IMR-90 (cell line): Measurements from ENCODE around the gene MED17. TPM values are rescaled to one million over a fixed set of nuclear protein-coding genes. Genes with fewer than 3 reads are reported as not detected.

Source experiments
- ATAC-seq: fragments of 200-7000 bp; cut with Tn5 transposase; 2 replicates; pipeline ENCODE4 v1.9.1; 2020; ENCODE audit warnings: low read depth, mild to moderate bottlenecking, moderate library complexity
- BruUV-seq: library from RNA; stranded (reverse); fragments of 400-500 nt; replicated peaks from 2 replicates; lab custom pipeline; 2021; lab: Mats Ljungman, UMichigan
- CTCF ChIA-PET: fragments of 300-600 bp; formaldehyde crosslinking; extraction: SDS; loops from one replicate; lab custom pipeline; 2021; ENCODE audit warnings: antibody characterized with exemption; lab: Yijun Ruan, JAX
- POLR2A ChIA-PET: fragments of 300-600 bp; sonication (Branson Sonifier 250); formaldehyde crosslinking; loops from one replicate; lab custom pipeline; 2022; ENCODE audit warnings: antibody characterized with exemption; ENCODE audit not compliant: unreplicated experiment; lab: Charles Lee
- DNase-seq: peaks from one replicate; pipeline ENCODE4 v3.0.0; 2013
- H2AFZ ChIP-seq: replicated peaks from 2 replicates; pipeline ENCODE3; 2013; ENCODE audit warnings: low read length, mild to moderate bottlenecking; ENCODE audit not compliant: poor library complexity
- H2AK5ac ChIP-seq: 2 replicates; pipeline ENCODE4 v1.6.1; 2013; ENCODE audit warnings: low read depth, low read length, inconsistent platforms
- H2AK9ac ChIP-seq: replicated peaks from 2 replicates; pipeline ENCODE3; 2013; ENCODE audit warnings: mild to moderate bottlenecking, low read depth, low read length, moderate library complexity; ENCODE audit not compliant: poor library complexity
- H2BK120ac ChIP-seq: 2 replicates; pipeline ENCODE4 v1.6.1; 2013; ENCODE audit warnings: low read depth, low read length, inconsistent platforms
- H2BK15ac ChIP-seq: 3 replicates; pipeline ENCODE4 v1.6.1; 2013; ENCODE audit warnings: low read depth, low read length, inconsistent platforms
- H2BK20ac ChIP-seq: 2 replicates; pipeline ENCODE4 v1.6.1; 2013; ENCODE audit warnings: low read depth, mild to moderate bottlenecking, inconsistent platforms, low read length, moderate library complexity
- H2BK5ac ChIP-seq: 2 replicates; pipeline ENCODE4 v1.6.1; 2013; ENCODE audit warnings: mild to moderate bottlenecking, low read depth, low read length, inconsistent platforms; ENCODE audit not compliant: poor library complexity, severe bottlenecking
- H3K14ac ChIP-seq: replicated peaks from 2 replicates; pipeline ENCODE4 v1.6.1; 2013; ENCODE audit warnings: low read depth, low read length, inconsistent platforms
- H3K18ac ChIP-seq: 2 replicates; pipeline ENCODE4 v1.6.1; 2013; ENCODE audit warnings: low read depth, low read length, control low read depth
- H3K23ac ChIP-seq: 2 replicates; pipeline ENCODE4 v1.6.1; 2013; ENCODE audit warnings: low read depth, low read length, inconsistent platforms
- H3K27ac ChIP-seq: 2 replicates; pipeline ENCODE4 v1.5.1; 2013; ENCODE audit warnings: mild to moderate bottlenecking, control low read depth, low read length; ENCODE audit not compliant: insufficient read depth
- H3K27me3 ChIP-seq: 2 replicates; pipeline ENCODE4 v1.6.1; 2013; ENCODE audit warnings: low read length; ENCODE audit not compliant: control insufficient read depth, insufficient read depth
- H3K36me3 ChIP-seq: 2 replicates; pipeline ENCODE4 v1.6.1; 2013; ENCODE audit warnings: low read length, mixed read lengths; ENCODE audit not compliant: control insufficient read depth, insufficient read depth
- H3K4ac ChIP-seq: 2 replicates; pipeline ENCODE4 v1.6.1; 2013; ENCODE audit warnings: low read depth, low read length, inconsistent platforms
- H3K4me1 ChIP-seq: 2 replicates; pipeline ENCODE4 v1.6.1; 2013; ENCODE audit warnings: low read length, mixed read lengths; ENCODE audit not compliant: control insufficient read depth, insufficient read depth
- H3K4me2 ChIP-seq: 2 replicates; pipeline ENCODE4 v1.6.1; 2013; ENCODE audit warnings: low read depth, mild to moderate bottlenecking, control low read depth, low read length, moderate library complexity
- H3K4me3 ChIP-seq: 2 replicates; pipeline ENCODE4 v1.5.1; 2013; ENCODE audit warnings: low read depth, mild to moderate bottlenecking, control low read depth, low read length, moderate library complexity; ENCODE audit not compliant: insufficient read depth
- H3K56ac ChIP-seq: 2 replicates; pipeline ENCODE4 v1.6.1; 2013; ENCODE audit warnings: low read length, inconsistent platforms; ENCODE audit not compliant: insufficient read depth; ENCODE audit errors: extremely low read depth
- H3K79me1 ChIP-seq, 2 experiments: 2 replicates each; pipeline ENCODE4 v1.6.1; 2013; ENCODE audit warnings: low read length in 2 of 2, inconsistent platforms in 1 of 2, low read depth in 1 of 2
- H3K9ac ChIP-seq: 2 replicates; pipeline ENCODE4 v1.6.1; 2013; ENCODE audit warnings: low read depth, low read length, control low read depth
- H3K9me1 ChIP-seq: 2 replicates; pipeline ENCODE4 v1.6.1; 2013; ENCODE audit warnings: low read length, inconsistent platforms; ENCODE audit not compliant: insufficient read depth
- H3K9me3 ChIP-seq: 2 replicates; pipeline ENCODE4 v1.6.1; 2013; ENCODE audit warnings: low read length; ENCODE audit not compliant: control insufficient read depth, insufficient read depth
- H4K20me1 ChIP-seq: 2 replicates; pipeline ENCODE4 v1.6.1; 2013; ENCODE audit warnings: low read length, inconsistent platforms; ENCODE audit not compliant: insufficient read depth
- H4K5ac ChIP-seq: 2 replicates; pipeline ENCODE4 v1.6.1; 2013; ENCODE audit warnings: mild to moderate bottlenecking, low read depth, low read length, control low read depth
- H4K8ac ChIP-seq, 2 experiments: 2 replicates each; pipeline ENCODE4 v1.6.1; 2013; ENCODE audit warnings: low read depth in 2 of 2, low read length in 2 of 2, control low read depth in 1 of 2, inconsistent platforms in 1 of 2
- H4K91ac ChIP-seq: 2 replicates; pipeline ENCODE4 v1.6.1; 2013; ENCODE audit warnings: low read depth, low read length, inconsistent platforms; ENCODE audit not compliant: insufficient read depth
- BHLHE40 ChIP-seq: fragments of 150-350 bp; IDR thresholded peaks from 2 replicates; pipeline ENCODE4 v1.6.1; 2016; ENCODE audit warnings: mild to moderate bottlenecking, low read depth, low read length
- CHD1 ChIP-seq: IDR thresholded peaks from 2 replicates; pipeline ENCODE4 v1.6.1; 2012; ENCODE audit warnings: low read depth, low read length, improper control_type of control experiment
- FOS ChIP-seq: fragments of 150-350 bp; IDR thresholded peaks from 2 replicates; pipeline ENCODE4 v1.6.1; 2016; ENCODE audit warnings: low read depth, low read length
- MAFK ChIP-seq: IDR thresholded peaks from 2 replicates; pipeline ENCODE4 v1.6.1; 2012; ENCODE audit warnings: low read depth, low read length, improper control_type of control experiment
- MXI1 ChIP-seq: IDR thresholded peaks from 2 replicates; pipeline ENCODE4 v1.6.1; 2012; ENCODE audit warnings: low read depth, mild to moderate bottlenecking, low read length, moderate library complexity, borderline replicate concordance
- POLR2A ChIP-seq: IDR thresholded peaks from 2 replicates; pipeline ENCODE4 v1.6.1; 2012; ENCODE audit warnings: mild to moderate bottlenecking, low read depth, low read length
- RAD21 ChIP-seq: IDR thresholded peaks from 2 replicates; pipeline ENCODE4 v1.6.1; 2012; ENCODE audit warnings: low read length, improper control_type of control experiment
- RCOR1 ChIP-seq: IDR thresholded peaks from 2 replicates; pipeline ENCODE4 v1.6.1; 2012; ENCODE audit warnings: mild to moderate bottlenecking, low read length, improper control_type of control experiment; ENCODE audit not compliant: insufficient replicate concordance
- RFX5 ChIP-seq: IDR thresholded peaks from 2 replicates; pipeline ENCODE4 v1.8.0; 2012; ENCODE audit warnings: low read depth, mild to moderate bottlenecking, low read length, moderate library complexity
- USF2 ChIP-seq: fragments of 150-350 bp; IDR thresholded peaks from 2 replicates; pipeline ENCODE4 v1.6.1; 2017; ENCODE audit warnings: mild to moderate bottlenecking, antibody characterized with exemption, low read length, low read depth
- WGBS, 2 experiments: methylation state at CpG; one replicate each; pipeline versions ENCODE4 v1.1.5 to v1.1.7; 2013; ENCODE audit warnings: missing lambda C conversion rate in 2 of 2; ENCODE audit not compliant: insufficient read length in 1 of 2; ENCODE audit errors: extremely low coverage in 2 of 2; 5-methylcytosine and 5-hydroxymethylcytosine counted together
- dilution Hi-C: fragments of 300-500 bp; cut with HindIII; formaldehyde crosslinking; loops from one replicate; pipeline ENCODE4 v1.14.3; 2018; ENCODE audit warnings: low sequenced_read_pairs; ENCODE audit not compliant: unreplicated experiment
- in situ Hi-C: fragments of 300-500 bp; cut with MboI; formaldehyde crosslinking; loops from 3 replicates; pipeline ENCODE4 v1.14.3; 2019; ENCODE audit warnings: low sequenced_read_pairs, inconsistent platforms, mixed read lengths
- intact Hi-C: fragments of 100-400 bp; cut with micrococcal nuclease; formaldehyde crosslinking; loops from 2 replicates; pipeline ENCODE4 v1.10.0; 2022
- polyA plus RNA-seq, 3 experiments: library from polyadenylated mRNA; depleted of rRNA; stranded (reverse); fragments of >200 nt; gene quantifications; 2 replicates each; pipeline ENCODE4 v1.2.3, GENCODE V29; 2012; ENCODE audit warnings: low replicate concordance in 1 of 3
- total RNA-seq: library from RNA; depleted of rRNA; stranded (reverse); fragments of >200 nt; gene quantifications from 2 replicates; pipeline ENCODE4 v1.2.3, GENCODE V29; 2012
- TF ChIP-seq, protein P1 (sequence below): conservative IDR thresholded peaks from 2 replicates; pipeline ENCODE4 v1.5.1; 2012; ENCODE audit warnings: mild to moderate bottlenecking, low read depth, low read length, improper control_type of control experiment

Gene MED17
- total and polyA plus RNA-seq, 2 of the 4 experiments (the other 2 are of a cell fraction) = 20.0 to 23.3 TPM

- H3K14ac ChIP-seq = no peak overlapping the region
- in situ Hi-C loops (no loop called here), dilution Hi-C loops (no loop called here), intact Hi-C loops (no loop called here)
- H3K4me2 ChIP-seq = no peak overlapping the region
- TF ChIP-seq MAFK (no peak), BHLHE40 (no peak), RCOR1 (no peak), RFX5 (no peak), FOS (no peak), MXI1 (no peak), RAD21 (no peak), POLR2A (no peak), USF2 (no peak), CHD1 (no peak)
- TF ChIP-seq, protein P1, sequence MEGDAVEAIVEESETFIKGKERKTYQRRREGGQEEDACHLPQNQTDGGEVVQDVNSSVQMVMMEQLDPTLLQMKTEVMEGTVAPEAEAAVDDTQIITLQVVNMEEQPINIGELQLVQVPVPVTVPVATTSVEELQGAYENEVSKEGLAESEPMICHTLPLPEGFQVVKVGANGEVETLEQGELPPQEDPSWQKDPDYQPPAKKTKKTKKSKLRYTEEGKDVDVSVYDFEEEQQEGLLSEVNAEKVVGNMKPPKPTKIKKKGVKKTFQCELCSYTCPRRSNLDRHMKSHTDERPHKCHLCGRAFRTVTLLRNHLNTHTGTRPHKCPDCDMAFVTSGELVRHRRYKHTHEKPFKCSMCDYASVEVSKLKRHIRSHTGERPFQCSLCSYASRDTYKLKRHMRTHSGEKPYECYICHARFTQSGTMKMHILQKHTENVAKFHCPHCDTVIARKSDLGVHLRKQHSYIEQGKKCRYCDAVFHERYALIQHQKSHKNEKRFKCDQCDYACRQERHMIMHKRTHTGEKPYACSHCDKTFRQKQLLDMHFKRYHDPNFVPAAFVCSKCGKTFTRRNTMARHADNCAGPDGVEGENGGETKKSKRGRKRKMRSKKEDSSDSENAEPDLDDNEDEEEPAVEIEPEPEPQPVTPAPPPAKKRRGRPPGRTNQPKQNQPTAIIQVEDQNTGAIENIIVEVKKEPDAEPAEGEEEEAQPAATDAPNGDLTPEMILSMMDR = no peak
- peaks cover 34% of the 10 kb centered on the region for H3K36me3 ChIP-seq
- ChIA-PET CTCF (no interaction called here), POLR2A (no interaction called here)
- peaks cover 7 to 10% of the 10 kb centered on the region in 2 experiments; a peak in 2 of 4 replicates for H3K79me1 ChIP-seq
- no peaks in the 10 kb centered on the region for H3K9me1 ChIP-seq
- H3K18ac ChIP-seq = no peak overlapping the region
- no peak overlapping the region for H2BK15ac ChIP-seq
- no peak overlapping the region for H3K27ac ChIP-seq
- H2BK20ac ChIP-seq = no peak overlapping the region
- no peak overlapping the region for H2BK5ac ChIP-seq
- no peak overlapping the region for H3K4me3 ChIP-seq
- H4K20me1 ChIP-seq = no peaks in the 10 kb centered on the region
- no peak overlapping the region for H4K8ac ChIP-seq
- WGBS, 2 experiments = 100% methylated on average over 4 of the region's 5 CpGs; no CpG with 5 or more reads in 1 of the 2 experiments
- no peak for ATAC-seq
- H4K91ac ChIP-seq = no peak overlapping the region
- no peak overlapping the region for H2AK5ac ChIP-seq
- H2AFZ ChIP-seq = no peak overlapping the region
- BruUV-seq = no TSS peak
- no peak overlapping the region for H3K9ac ChIP-seq
- no peak overlapping the region for H4K5ac ChIP-seq
- no peak overlapping the region for H3K23ac ChIP-seq
- no peak for DNase-seq
- no peak overlapping the region for H3K4ac ChIP-seq
- no peak overlapping the region for H3K56ac ChIP-seq
- H3K4me1 ChIP-seq = no peaks in the 10 kb centered on the region
- no peak overlapping the region for H2BK120ac ChIP-seq
- H3K27me3 ChIP-seq = no peaks in the 10 kb centered on the region
- H3K9me3 ChIP-seq = no peaks in the 10 kb centered on the region
- no peak overlapping the region for H2AK9ac ChIP-seq
These were observed 29.9 kb downstream of the MED17 start for GRCh38 chr11:93813974-93814373.
